ENCODE measurements around the gene TNRC6C. TPM values are rescaled to one million over a fixed set of nuclear protein-coding genes. Genes with fewer than 3 reads are reported as not detected.
"Not testable (repeated sequence)": the region's sequence is repeated elsewhere in the genome, so short reads cannot be mapped to it uniquely, and the experiment has no call there.

The TNRC6C gene
- total RNA-seq, 4 donors from 2014 or later: 4.8 to 14.5 (median 11.6) TPM

DNA sequence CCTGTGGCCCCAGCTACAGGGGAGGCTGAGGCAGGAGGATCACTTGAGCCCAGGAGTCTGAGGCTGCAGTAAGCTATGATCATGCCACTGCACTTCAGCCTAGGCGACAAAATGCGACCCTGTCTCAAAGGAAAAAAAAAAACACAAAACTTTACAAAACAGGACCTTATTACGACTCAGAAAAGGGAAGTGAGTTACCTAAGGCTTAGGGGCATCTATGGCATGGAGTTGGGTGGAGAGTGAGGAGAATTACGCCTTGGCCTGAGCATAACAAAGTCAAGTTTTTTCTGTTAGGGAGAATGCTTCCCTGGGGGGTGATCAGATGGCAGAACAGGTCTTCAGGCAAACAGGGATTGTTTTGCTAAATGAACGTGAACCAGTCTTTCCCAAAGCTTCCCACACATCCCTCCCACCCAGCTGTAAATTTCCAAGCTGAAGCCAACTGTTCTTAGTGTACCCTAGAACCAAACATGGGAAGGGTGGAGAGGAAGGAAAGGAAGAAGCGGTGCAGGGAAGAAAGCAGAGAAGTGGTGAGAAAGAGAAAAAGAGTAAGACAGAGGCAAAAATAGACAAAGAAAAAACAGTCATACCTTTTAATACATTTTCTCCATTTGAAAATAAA lies 24.6 kb upstream of the TNRC6C start:
- Histone ChIP-seq H3K27ac (no peak overlapping the region), H3K36me3 (no peaks in the 10 kb centered on the region), H3K27me3 (peaks cover 29% of the 10 kb centered on the region), H3K4me3 (no peak overlapping the region), H3K4me1 (peaks cover 4% of the 10 kb centered on the region), H3K9me3 (no peaks in the 10 kb centered on the region)
- DNase-seq (ENCODE audit: low spot score in 2 of 2): no peak
- TF ChIP-seq POLR2A (IDR thresholded peaks at IDR 0.05) (no peak), POLR2AphosphoS5 (IDR thresholded peaks at IDR 0.05) (no peak)
- TF ChIP-seq, protein P1, sequence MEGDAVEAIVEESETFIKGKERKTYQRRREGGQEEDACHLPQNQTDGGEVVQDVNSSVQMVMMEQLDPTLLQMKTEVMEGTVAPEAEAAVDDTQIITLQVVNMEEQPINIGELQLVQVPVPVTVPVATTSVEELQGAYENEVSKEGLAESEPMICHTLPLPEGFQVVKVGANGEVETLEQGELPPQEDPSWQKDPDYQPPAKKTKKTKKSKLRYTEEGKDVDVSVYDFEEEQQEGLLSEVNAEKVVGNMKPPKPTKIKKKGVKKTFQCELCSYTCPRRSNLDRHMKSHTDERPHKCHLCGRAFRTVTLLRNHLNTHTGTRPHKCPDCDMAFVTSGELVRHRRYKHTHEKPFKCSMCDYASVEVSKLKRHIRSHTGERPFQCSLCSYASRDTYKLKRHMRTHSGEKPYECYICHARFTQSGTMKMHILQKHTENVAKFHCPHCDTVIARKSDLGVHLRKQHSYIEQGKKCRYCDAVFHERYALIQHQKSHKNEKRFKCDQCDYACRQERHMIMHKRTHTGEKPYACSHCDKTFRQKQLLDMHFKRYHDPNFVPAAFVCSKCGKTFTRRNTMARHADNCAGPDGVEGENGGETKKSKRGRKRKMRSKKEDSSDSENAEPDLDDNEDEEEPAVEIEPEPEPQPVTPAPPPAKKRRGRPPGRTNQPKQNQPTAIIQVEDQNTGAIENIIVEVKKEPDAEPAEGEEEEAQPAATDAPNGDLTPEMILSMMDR (IDR thresholded peaks at IDR 0.05): no peak
- WGBS: 90% methylated on average over 6 of the region's 6 CpGs

DNA sequence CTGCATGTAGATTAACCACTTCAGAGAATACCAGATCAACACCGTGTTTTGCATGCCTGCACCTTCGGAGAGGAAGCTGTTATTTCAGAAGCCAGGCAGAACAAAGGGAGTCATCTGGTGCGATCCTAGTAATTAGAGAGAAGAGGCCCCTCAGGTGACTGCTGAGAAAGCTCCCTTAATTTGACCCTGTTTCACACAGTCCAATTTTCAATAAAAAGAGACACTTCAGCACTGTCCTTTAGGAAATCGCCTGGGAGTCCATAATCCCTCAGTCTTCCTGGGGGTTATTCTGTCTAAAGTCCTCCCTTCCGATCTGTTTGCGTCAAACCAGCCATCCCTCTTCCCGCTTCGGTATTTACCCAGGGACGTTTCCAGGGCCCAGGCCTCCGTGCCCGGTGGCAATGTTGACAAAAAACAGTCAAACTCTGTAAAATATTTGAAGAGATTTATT lies 23.4 kb upstream of the TNRC6C start:
- no peak overlapping the region for H3K27ac ChIP-seq
- no peak for DNase-seq (ENCODE audit: low spot score in 2 of 2)
- H3K4me1 ChIP-seq: peaks cover 4% of the 10 kb centered on the region
- TF ChIP-seq POLR2A (IDR thresholded peaks at IDR 0.05) (no peak), POLR2AphosphoS5 (IDR thresholded peaks at IDR 0.05) (no peak), EP300 (IDR thresholded peaks at IDR 0.05) (no peak)
- TF ChIP-seq, protein P1 (IDR thresholded peaks at IDR 0.05): no peak
- no peaks in the 10 kb centered on the region for H3K9me3 ChIP-seq
- WGBS: 68% methylated on average over 11 of the region's 11 CpGs
- no peaks in the 10 kb centered on the region for H3K36me3 ChIP-seq
- H3K4me3 ChIP-seq: no peak overlapping the region
- peaks cover 24% of the 10 kb centered on the region for H3K27me3 ChIP-seq

DNA sequence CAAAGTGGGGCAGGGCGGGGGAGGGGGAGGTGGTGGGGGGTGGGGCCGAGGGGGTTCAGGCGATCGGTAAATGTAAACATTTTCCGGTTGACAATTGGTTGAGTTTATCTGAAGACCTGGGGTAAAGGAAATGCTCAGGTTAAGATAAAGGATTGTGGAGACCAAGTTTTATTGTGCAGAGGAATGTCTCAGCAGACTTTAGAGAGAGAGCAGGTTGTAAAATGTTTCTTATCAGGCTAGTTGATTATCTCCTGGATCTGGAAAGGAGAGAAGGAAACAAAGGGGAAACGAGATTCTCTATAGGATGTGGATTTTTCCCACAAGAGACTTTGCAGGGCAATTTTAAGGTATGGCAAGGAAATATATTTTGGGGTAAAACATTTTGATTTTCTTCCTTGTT lies 22.8 kb upstream of the TNRC6C start:
- WGBS: 42% methylated on average over 6 of the region's 6 CpGs
- not testable (repeated sequence) for H3K4me3 ChIP-seq; DNase-seq (ENCODE audit: low spot score in 2 of 2); H3K27ac ChIP-seq; H3K36me3 ChIP-seq; H3K9me3 ChIP-seq; H3K4me1 ChIP-seq
- peaks cover 22% of the 10 kb centered on the region for H3K27me3 ChIP-seq

DNA sequence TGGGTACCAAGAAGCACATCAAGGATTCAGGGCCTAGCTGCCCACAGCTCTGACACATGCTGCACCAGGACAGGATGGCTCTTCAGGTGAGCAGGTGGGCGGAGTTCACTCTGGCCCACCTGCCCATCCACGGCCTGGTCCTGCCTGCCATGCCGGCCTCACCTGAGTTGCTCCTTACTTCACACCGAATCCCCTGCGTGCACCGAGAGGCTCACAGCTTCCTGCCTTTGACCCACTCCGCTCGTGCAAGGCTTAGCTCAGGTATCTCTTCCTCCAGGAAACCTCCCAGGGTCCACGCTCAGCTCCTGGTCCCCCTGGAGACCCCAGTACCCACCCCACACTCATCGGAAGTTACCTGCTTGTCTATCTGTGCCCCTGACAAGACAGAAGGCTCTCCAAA lies 21.6 kb upstream of the TNRC6C start:
- WGBS: 94% methylated on average over 9 of the region's 10 CpGs
- Histone ChIP-seq H3K27ac (no peak overlapping the region), H3K4me3 (no peak overlapping the region), H3K36me3 (no peaks in the 10 kb centered on the region), H3K9me3 (no peaks in the 10 kb centered on the region), H3K27me3 (peaks cover 12% of the 10 kb centered on the region), H3K4me1 (no peaks in the 10 kb centered on the region)
- DNase-seq (ENCODE audit: low spot score in 2 of 2): no peak
- TF ChIP-seq, protein P1 (IDR thresholded peaks at IDR 0.05): no peak
- TF ChIP-seq POLR2A (IDR thresholded peaks at IDR 0.05) (no peak), POLR2AphosphoS5 (IDR thresholded peaks at IDR 0.05) (no peak), EP300 (IDR thresholded peaks at IDR 0.05) (no peak)

DNA sequence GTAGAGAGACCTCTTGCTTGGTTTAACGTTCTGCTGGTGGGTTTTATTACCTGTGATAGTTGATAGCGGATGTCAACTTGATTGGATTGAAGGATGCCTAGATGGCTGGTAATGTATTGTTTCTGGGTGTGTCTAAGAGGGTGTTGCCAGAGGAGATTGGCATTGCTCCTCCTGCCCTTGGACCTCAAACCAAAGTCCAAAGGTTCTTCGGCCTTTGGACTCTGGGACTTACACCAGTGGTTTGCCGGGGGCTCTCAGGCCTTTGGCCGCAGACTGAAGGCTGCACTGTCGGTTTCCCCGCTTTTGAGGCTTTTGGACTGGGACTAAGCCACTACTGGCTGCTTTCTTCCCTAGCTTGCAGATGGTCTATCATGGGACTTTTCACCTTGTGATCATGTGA lies 17.5 kb upstream of the TNRC6C start:
- TF ChIP-seq POLR2A (IDR thresholded peaks at IDR 0.05) (no peak), EP300 (IDR thresholded peaks at IDR 0.05) (no peak), POLR2AphosphoS5 (IDR thresholded peaks at IDR 0.05) (no peak)
- TF ChIP-seq, protein P1 (IDR thresholded peaks at IDR 0.05): no peak
- no peak overlapping the region for H3K27ac ChIP-seq

More for the DNA sequence above, 17.5 kb upstream of the TNRC6C start:
- WGBS: 88% methylated on average over 7 of the region's 7 CpGs
- DNase-seq (ENCODE audit: low spot score in 2 of 2): no peak
- Histone ChIP-seq H3K27me3 (peaks cover 14% of the 10 kb centered on the region), H3K4me3 (no peak overlapping the region), H3K36me3 (no peaks in the 10 kb centered on the region), H3K9me3 (no peaks in the 10 kb centered on the region), H3K4me1 (no peaks in the 10 kb centered on the region)

Measured in suprapubic skin (tissue), 4 donors.